ENCODE results near the gene MARCO. TPM values are rescaled to one million over a fixed set of nuclear protein-coding genes. Genes with fewer than 3 reads are reported as not detected.

MARCO gene
- polyA plus RNA-seq, 3 donors = 12.7 to 43.7 (median 37.7) TPM

DNA sequence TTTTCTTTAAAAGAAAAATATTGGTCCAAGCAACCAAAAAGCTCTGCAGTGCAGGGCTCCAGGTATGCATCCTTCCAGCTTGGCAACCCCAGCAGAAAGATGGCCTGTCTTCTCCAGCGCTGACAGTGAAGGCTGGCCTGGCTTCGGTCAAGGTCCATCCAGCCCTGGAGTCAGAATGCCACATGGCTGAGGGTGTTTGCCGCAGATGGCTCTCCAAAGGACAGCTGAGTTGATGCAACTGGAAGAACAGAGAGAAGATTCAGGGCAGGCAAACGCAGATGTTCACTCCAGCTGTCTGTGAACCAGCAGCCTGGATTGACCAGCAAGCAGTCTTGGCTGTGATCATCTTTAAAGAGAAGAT is 51.4 kb downstream of the MARCO start:
- no peak for DNase-seq
- WGBS (ENCODE audit: insufficient coverage) = 88% methylated on average over 4 of the region's 4 CpGs
- peaks cover 24 to 33% of the 10 kb centered on the region in 2 donors for H3K36me3 Mint-ChIP-seq
- H3K36me3 ChIP-seq (replicated peaks in 1 of 2; ENCODE audit: control insufficient read depth in 1 of 2, insufficient read depth in 2 of 2, low read length in 2 of 2) = no peaks in the 10 kb centered on the region
- no peak overlapping the region for H3K4me3 ChIP-seq (replicated peaks in 1 of 3; ENCODE audit: low read depth in 2 of 3, low read length in 3 of 3)
- intact Hi-C loops (cut with micrococcal nuclease) = no loop called here
- H3K27me3 Mint-ChIP-seq (ENCODE audit: low read depth in 3 of 3) = peaks cover 9 to 18% (median 13%) of the 10 kb centered on the region in 3 donors
- no peaks in the 10 kb centered on the region for H3K9me3 ChIP-seq (replicated peaks in 1 of 2; ENCODE audit: control insufficient read depth in 1 of 2, insufficient read depth in 1 of 2, low read length in 2 of 2)
- H2AFZ ChIP-seq (ENCODE audit: insufficient read depth, low read depth, low read length, poor library complexity, severe bottlenecking) = no peak overlapping the region
- H3K27ac ChIP-seq (ENCODE audit: low read depth in 1 of 2, low read length in 2 of 2) = no peak overlapping the region
- no peak overlapping the region for H3K4me3 Mint-ChIP-seq
- H3K4me1 Mint-ChIP-seq = peaks cover 22% of the 10 kb centered on the region
- no peak overlapping the region for H3K9ac ChIP-seq (ENCODE audit: insufficient read depth, low read length, poor library complexity, severe bottlenecking)
- H4K20me1 ChIP-seq (ENCODE audit: insufficient read depth, low read length) = no peaks in the 10 kb centered on the region
- peaks cover 12% of the 10 kb centered on the region in 2 donors for H3K4me1 ChIP-seq (ENCODE audit: control insufficient read depth in 1 of 2, insufficient read depth in 2 of 2, low read length in 2 of 2)
- H3K27me3 ChIP-seq (ENCODE audit: control insufficient read depth in 2 of 2, insufficient read depth in 2 of 2, low read length in 2 of 2) = peaks cover 0 to 3% of the 10 kb centered on the region in 2 donors
- H3K9me3 Mint-ChIP-seq = peaks cover 0 to 10% (median 1%) of the 10 kb centered on the region in 7 donors
- TF ChIP-seq CTCF (IDR thresholded peaks at IDR 0.05) = no peak
- peak overlapping the region in 1 of 7 donors; percentile 3 for H3K27ac Mint-ChIP-seq
- H3K79me2 ChIP-seq (ENCODE audit: insufficient read depth, low read length) = no peaks in the 10 kb centered on the region
- H3K4me2 ChIP-seq (replicated peaks; ENCODE audit: extremely low read depth, low read length, poor library complexity, severe bottlenecking) = no peak overlapping the region

DNA sequence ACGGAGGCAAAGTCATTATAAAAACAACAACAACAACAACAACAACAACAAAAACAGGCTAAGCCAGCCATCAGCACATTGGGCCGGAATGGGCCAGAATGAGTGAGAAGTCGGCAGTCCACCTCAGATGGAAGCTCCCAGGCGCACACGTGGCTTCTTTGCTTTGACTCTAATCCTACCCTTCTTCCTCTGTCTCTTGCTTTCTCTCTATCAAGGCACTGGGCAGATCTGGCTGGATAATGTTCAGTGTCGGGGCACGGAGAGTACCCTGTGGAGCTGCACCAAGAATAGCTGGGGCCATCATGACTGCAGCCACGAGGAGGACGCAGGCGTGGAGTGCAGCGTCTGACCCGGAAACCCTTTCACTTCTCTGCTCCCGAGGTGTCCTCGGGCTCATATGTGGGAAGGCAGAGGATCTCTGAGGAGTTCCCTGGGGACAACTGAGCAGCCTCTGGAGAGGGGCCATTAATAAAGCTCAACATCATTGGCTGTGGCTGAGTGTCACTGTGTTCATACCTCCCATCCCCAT is 52.2 kb downstream of the MARCO start:
- Histone ChIP-seq H2AFZ (ENCODE audit: insufficient read depth, low read depth, low read length, poor library complexity, severe bottlenecking) (no peak overlapping the region), H3K36me3 (replicated peaks in 1 of 2; ENCODE audit: control insufficient read depth in 1 of 2, insufficient read depth in 2 of 2, low read length in 2 of 2) (no peaks in the 10 kb centered on the region), H3K27ac (ENCODE audit: low read depth in 1 of 2, low read length in 2 of 2) (no peak overlapping the region), H3K4me2 (replicated peaks; ENCODE audit: extremely low read depth, low read length, poor library complexity, severe bottlenecking) (no peak overlapping the region), H3K9ac (ENCODE audit: insufficient read depth, low read length, poor library complexity, severe bottlenecking) (no peak overlapping the region), H3K79me2 (ENCODE audit: insufficient read depth, low read length) (no peaks in the 10 kb centered on the region), H4K20me1 (ENCODE audit: insufficient read depth, low read length) (no peaks in the 10 kb centered on the region), H3K27me3 (ENCODE audit: control insufficient read depth in 2 of 2, insufficient read depth in 2 of 2, low read length in 2 of 2) (peaks cover 0 to 3% of the 10 kb centered on the region in 2 donors), H3K4me1 (ENCODE audit: control insufficient read depth in 1 of 2, insufficient read depth in 2 of 2, low read length in 2 of 2) (peaks cover 12% of the 10 kb centered on the region in 2 donors), H3K4me3 (replicated peaks in 1 of 3; ENCODE audit: low read depth in 2 of 3, low read length in 3 of 3) (no peak overlapping the region), H3K9me3 (replicated peaks in 1 of 2; ENCODE audit: control insufficient read depth in 1 of 2, insufficient read depth in 1 of 2, low read length in 2 of 2) (no peaks in the 10 kb centered on the region)
- no peak for TF ChIP-seq CTCF (IDR thresholded peaks at IDR 0.05)
- peaks cover 21 to 33% of the 10 kb centered on the region in 2 donors for H3K36me3 Mint-ChIP-seq
- peak overlapping the region in 1 of 2 donors; percentile 36 for H3K4me3 Mint-ChIP-seq
- peaks cover 0 to 13% (median 1%) of the 10 kb centered on the region in 7 donors for H3K9me3 Mint-ChIP-seq
- WGBS (ENCODE audit: insufficient coverage) = 94% methylated on average over 11 of the region's 14 CpGs
- H3K27me3 Mint-ChIP-seq (ENCODE audit: low read depth in 3 of 3) = peaks cover 9 to 18% (median 13%) of the 10 kb centered on the region in 3 donors
- H3K27ac Mint-ChIP-seq = peak overlapping the region in 1 of 7 donors; percentile 1
- DNase-seq = no peak
- intact Hi-C loops (cut with micrococcal nuclease) = no loop called here
- peaks cover 22% of the 10 kb centered on the region for H3K4me1 Mint-ChIP-seq

Data from CD14-positive monocyte (primary cell).